IPS-18a (cell line): ENCODE measurements around the gene PTPRE.

Source experiments
- H3K27ac ChIP-seq: one replicate; pipeline ENCODE4 v1.5.1; 2013; ENCODE audit warnings: low read length
- H3K27me3 ChIP-seq: one replicate; pipeline ENCODE4 v1.6.1; 2013; ENCODE audit warnings: mild to moderate bottlenecking, low read length; ENCODE audit not compliant: control insufficient read depth, insufficient read depth
- H3K36me3 ChIP-seq: one replicate; pipeline ENCODE4 v1.6.1; 2013; ENCODE audit warnings: low read depth, low read length; ENCODE audit not compliant: control insufficient read depth
- H3K4me1 ChIP-seq: one replicate; pipeline ENCODE4 v1.6.1; 2013; ENCODE audit warnings: low read depth, low read length; ENCODE audit not compliant: control insufficient read depth
- H3K4me3 ChIP-seq: one replicate; pipeline ENCODE4 v1.5.1; 2013; ENCODE audit warnings: low read length
- H3K9ac ChIP-seq: one replicate; pipeline ENCODE4 v1.6.1; 2013; ENCODE audit warnings: mild to moderate bottlenecking, low read length, moderate library complexity
- H3K9me3 ChIP-seq: one replicate; pipeline ENCODE4 v1.6.1; 2013; ENCODE audit warnings: low read depth, low read length; ENCODE audit not compliant: control insufficient read depth

Gene PTPRE

DNA sequence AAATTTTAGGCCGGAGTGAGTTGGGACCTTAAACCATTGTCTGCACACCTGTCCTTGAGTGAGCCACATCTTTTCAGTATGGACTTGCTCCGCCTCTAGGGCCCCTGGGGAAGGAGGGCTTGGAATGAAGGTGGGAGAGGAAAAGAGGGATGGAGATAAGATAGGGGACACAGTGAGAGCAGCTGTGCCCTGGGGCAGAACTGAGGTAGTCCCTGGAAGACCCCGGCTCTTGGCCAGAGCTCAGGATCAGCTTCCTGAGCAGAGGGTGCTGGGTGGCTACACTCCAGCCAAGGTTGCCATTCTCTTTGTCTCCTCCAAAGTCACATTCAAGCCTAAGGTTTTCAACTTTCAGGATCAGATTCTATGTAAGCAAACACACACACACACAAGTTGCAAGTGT lies 137.3 kb downstream of the PTPRE start:
- Histone ChIP-seq H3K36me3 (no peaks in the 10 kb centered on the region), H3K27me3 (peaks cover 9% of the 10 kb centered on the region), H3K9me3 (no peaks in the 10 kb centered on the region), H3K27ac (no peak overlapping the region), H3K4me3 (no peak overlapping the region), H3K9ac (no peak overlapping the region), H3K4me1 (peaks cover 7% of the 10 kb centered on the region)

DNA sequence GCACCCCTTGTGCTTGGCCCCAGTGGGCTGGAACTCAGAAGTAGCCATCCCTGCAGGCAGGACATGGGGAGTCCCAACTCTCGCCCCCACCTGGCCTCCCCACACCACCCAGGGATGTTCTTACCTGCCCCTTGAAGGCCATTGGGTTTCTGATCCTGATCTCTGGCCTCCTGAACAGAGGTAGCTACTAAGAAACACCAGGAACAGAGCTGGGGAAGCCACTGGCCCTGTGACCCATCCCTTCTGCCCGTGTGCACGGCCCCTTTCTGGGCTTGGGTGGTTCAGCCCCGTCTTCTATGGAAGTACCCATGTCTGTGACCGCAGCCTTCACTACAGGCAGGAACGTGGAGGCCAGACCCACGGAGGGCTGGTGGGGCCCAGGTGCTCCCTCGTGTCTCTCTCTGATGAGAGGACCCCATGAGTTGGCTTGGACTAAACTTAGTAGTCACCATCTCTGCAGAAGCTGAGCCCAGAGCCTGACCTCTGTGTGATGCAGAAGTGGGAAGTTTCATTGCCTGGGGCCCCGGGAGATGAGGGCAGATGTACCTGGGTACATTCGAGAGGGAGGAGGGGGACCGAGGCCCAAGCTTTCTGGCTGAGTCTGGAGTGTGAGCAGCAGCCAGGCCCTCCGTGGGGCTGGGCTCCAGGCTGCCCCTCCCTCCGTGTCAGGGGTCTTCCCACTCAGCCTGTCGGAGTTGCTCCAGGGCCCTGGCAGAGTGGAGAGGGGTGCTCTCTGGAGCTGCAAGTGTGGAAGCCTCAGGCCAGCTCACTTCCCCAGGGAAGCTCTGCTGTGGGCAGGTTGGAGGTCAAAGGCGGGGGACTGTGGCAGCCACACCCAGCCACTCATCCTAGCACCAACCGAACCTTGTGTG lies 138.3 kb downstream of the PTPRE start:
- no peak overlapping the region for H3K9ac ChIP-seq
- peaks cover 9% of the 10 kb centered on the region for H3K27me3 ChIP-seq
- H3K4me1 ChIP-seq = peaks cover 7% of the 10 kb centered on the region
- no peaks in the 10 kb centered on the region for H3K36me3 ChIP-seq
- H3K4me3 ChIP-seq = no peak overlapping the region
- H3K9me3 ChIP-seq = no peaks in the 10 kb centered on the region
- no peak overlapping the region for H3K27ac ChIP-seq

DNA sequence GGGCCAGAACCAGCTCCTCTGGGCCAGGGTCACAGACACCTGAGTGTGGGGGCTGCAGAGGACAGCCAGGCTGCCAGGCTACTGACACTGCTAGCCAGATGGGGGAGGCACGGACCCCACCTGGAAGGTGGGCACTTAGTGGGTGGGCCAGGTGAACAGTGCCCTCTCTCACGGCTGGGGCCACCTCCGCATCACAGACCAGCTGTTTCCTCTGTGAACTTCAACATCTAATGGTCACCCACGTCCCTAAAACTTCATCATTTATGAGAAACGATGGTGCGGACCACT lies 138.9 kb downstream of the PTPRE start:
- no peak overlapping the region for H3K9ac ChIP-seq
- H3K4me1 ChIP-seq = peaks cover 7% of the 10 kb centered on the region
- no peak overlapping the region for H3K4me3 ChIP-seq
- no peak overlapping the region for H3K27ac ChIP-seq
- H3K9me3 ChIP-seq = no peaks in the 10 kb centered on the region
- peaks cover 9% of the 10 kb centered on the region for H3K27me3 ChIP-seq
- H3K36me3 ChIP-seq = no peaks in the 10 kb centered on the region

DNA sequence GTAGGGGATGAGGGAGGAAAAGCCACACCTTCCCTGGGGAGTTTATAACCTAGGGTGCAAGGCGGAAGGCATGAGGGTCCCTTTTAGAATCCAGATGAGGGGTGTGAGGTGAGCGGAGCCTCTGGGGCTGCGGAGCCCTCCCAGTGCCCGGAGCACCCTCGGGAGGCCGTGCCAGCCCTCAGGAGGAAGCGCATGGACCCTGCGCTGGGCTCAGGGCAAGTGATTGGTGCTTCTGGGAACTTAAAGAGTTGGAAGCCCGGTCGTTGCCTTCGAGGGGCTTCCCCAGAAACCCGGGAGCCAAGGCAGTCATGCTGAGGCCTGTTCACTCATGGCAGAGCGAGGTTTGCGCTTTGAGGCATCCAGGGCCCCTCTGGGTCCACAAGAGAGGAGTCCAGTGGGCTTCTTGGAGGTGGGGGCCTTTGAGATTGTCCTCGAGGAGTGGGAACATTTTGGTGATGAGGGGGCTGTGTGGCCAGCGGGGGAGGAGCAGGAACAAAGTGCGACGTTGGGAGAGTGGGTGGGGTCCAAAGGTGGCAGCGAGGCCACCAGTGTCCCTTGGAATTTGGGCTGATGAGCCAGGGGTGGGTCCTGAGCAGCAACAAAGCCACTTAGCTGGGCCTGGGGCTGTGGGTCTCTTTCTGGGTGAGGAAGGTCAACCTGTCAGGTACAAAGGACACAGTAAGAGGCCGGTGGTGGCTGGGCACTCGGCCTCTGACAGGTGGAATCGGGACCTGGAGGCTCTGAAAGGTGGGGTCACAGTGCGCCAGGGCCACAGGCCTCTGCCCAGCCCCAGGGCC lies 139.5 kb downstream of the PTPRE start:
- Histone ChIP-seq H3K27me3 (peaks cover 9% of the 10 kb centered on the region), H3K4me1 (peaks cover 7% of the 10 kb centered on the region), H3K4me3 (no peak overlapping the region), H3K9ac (no peak overlapping the region), H3K9me3 (no peaks in the 10 kb centered on the region), H3K36me3 (no peaks in the 10 kb centered on the region), H3K27ac (no peak overlapping the region)

DNA sequence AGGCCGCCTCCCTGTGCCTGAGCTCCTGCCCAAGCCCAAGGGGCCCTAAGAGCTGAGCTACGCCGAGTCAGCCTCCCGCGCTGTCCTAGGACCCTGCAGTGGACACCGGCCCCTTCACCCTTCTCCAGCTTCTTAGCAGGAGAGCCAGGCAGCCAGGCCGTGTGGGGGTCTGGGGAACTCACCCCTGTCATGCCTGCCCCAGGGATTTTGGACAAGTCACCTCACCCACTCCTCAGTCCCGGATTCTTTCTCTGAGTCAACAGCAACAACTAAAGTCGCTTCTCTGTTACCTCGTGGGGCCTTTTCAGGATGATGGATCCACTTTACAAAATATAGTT lies 140.0 kb downstream of the PTPRE start:
- no peak overlapping the region for H3K4me3 ChIP-seq
- no peaks in the 10 kb centered on the region for H3K36me3 ChIP-seq
- peaks cover 7% of the 10 kb centered on the region for H3K4me1 ChIP-seq
- H3K27me3 ChIP-seq = peaks cover 9% of the 10 kb centered on the region
- no peaks in the 10 kb centered on the region for H3K9me3 ChIP-seq
- H3K9ac ChIP-seq = no peak overlapping the region
- H3K27ac ChIP-seq = no peak overlapping the region

DNA sequence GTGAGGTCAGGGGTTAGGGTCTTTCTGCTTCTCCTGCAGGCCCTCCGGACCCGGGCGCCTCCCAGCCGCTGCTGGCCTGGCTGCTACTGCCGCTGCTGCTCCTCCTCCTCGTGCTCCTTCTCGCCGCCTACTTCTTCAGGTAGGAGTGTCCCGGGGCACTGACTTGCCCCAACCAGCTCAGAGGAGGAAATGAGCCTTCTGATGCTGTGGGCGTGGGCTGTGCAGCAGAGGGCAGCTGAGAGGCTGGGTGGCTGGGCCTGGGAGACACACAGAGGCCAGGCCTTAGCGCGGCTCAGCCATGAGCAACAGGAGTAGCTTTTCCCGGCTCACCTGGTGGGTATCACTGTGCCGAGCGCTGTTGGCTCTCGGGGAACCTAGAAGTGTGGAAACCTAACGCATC lies 140.4 kb downstream of the PTPRE start:
- no peaks in the 10 kb centered on the region for H3K9me3 ChIP-seq
- H3K27me3 ChIP-seq = peaks cover 9% of the 10 kb centered on the region
- no peak overlapping the region for H3K4me3 ChIP-seq
- no peaks in the 10 kb centered on the region for H3K36me3 ChIP-seq
- H3K9ac ChIP-seq = no peak overlapping the region
- H3K4me1 ChIP-seq = peaks cover 7% of the 10 kb centered on the region
- H3K27ac ChIP-seq = no peak overlapping the region

DNA sequence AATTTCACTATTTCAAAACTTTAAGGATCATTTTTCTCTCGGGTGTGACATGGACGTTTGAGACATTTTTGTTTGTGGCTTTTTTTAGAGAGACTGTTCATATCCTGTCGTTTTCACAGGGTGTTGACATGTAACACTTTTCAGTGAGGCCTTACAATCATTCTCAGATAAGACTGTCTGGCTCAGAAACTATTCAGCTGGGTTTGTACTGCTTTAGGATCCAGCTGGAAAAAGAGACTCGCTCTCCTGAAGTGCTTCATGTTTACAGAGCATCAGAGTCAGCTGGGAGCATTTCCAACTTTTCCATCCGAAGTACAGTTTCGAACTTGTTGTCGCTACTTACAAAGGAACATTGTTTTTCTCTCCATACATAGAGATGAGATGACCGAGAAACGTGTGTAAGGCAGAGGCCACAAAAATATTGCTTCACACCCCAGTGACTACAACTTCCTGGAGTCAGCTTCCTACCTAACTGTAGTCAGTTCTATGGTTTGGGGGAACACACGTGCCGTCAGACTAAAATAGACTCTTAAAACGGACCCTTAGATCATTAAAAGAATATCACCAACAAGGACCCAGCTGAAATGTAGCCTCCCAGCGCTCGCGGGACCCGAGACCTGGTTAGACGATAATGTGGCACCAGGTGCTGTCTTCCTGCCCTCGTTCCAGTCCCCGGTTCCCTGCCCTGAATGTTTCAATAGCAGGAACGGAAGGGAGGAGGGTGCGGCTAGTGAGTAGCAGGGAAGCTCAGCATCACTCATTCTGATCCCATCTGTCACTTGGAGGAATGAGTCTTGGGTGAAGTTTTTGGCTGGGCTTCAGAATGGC lies 141.3 kb downstream of the PTPRE start:
- H3K9ac ChIP-seq = no peak overlapping the region
- no peak overlapping the region for H3K4me3 ChIP-seq
- H3K4me1 ChIP-seq = peaks cover 7% of the 10 kb centered on the region
- no peak overlapping the region for H3K27ac ChIP-seq
- H3K27me3 ChIP-seq = peaks cover 9% of the 10 kb centered on the region
- H3K36me3 ChIP-seq = no peaks in the 10 kb centered on the region
- H3K9me3 ChIP-seq = no peaks in the 10 kb centered on the region

DNA sequence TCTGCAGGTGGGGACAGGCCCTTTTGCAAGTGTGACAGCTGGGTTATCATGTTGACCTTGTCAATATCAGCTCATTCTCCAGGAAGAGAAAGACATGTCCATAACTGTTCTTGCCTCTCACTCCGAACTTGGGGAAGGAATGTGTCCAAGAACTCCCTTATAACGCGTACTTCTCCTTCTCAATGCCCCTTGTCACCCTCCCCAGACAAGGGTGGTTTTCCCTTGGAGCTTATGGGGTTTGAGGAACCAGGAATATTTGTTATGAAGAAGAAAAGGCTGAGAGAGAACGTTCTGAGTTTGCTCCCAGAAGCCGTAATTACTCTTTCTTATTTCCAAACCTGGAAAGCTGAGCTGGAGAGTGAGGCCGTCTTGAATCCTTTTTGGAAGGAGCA lies 141.9 kb downstream of the PTPRE start:
- Histone ChIP-seq H3K9ac (no peak overlapping the region), H3K9me3 (no peaks in the 10 kb centered on the region), H3K36me3 (no peaks in the 10 kb centered on the region), H3K4me3 (no peak overlapping the region), H3K27me3 (peaks cover 8% of the 10 kb centered on the region), H3K27ac (no peak overlapping the region), H3K4me1 (peaks cover 7% of the 10 kb centered on the region)

DNA sequence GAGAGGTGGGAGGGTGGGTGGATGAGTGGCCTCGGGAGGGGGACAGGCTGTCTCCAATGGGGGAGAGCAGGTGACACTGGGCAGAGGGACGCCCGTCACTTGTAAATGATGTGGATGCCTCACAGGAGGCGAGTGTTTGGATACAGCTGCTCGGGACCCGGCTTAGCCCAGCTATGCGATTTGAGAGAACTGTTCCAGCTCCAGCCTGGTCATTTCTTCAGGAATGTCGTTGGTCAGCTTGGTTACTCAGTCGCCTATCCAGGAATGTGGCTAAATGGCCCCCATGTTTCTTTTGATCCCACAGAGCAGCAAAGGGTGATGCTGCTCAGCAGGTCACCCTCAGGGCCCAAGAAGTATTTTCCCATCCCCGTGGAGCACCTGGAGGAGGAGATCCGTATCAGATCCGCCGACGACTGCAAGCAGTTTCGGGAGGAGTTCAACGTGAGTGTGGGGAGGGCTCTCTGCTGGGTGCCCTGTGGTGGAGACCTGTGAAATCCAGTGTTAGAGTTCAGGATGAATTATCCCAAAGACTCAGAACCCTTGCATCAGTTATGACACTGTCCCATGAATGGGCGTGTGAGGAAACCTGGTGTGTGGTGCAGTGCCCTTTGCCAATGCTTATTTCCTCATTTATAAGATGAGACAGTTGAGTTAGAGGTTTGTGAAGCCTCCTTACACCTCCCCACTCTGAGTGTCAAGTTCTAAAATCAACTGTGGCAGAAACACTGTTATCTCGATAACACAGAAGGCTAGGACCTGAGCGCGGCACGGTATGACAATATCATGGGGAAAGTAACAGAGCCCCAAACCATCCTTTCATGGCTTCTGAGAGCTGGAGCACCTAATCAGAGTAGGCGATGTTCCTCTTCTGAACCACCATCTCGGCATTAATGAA lies 142.6 kb downstream of the PTPRE start:
- H3K27me3 ChIP-seq = peaks cover under 1% of the 10 kb centered on the region
- H3K27ac ChIP-seq = no peak overlapping the region
- no peak overlapping the region for H3K9ac ChIP-seq
- no peaks in the 10 kb centered on the region for H3K9me3 ChIP-seq
- H3K4me3 ChIP-seq = no peak overlapping the region
- no peaks in the 10 kb centered on the region for H3K36me3 ChIP-seq
- peaks cover 7% of the 10 kb centered on the region for H3K4me1 ChIP-seq

DNA sequence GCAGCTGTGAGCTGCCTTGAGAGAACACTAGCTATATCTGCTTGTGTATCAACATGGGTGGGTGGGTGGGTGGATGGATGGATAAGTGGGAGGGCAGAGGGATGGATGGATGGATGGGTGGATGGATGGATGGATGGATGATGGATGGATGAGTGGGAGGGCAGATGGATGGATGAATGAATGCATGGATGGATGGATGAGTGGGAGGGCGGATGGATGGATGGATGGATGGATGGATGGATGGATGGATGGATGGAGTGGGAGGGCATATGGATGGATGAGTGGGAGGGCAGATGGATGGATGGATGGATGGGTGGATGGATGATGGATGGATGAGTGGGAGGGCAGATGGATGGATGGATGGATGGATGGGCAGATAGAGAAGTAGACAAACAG lies 143.2 kb downstream of the PTPRE start:
- H3K9ac ChIP-seq = no peak overlapping the region
- no peaks in the 10 kb centered on the region for H3K27me3 ChIP-seq
- H3K4me3 ChIP-seq = no peak overlapping the region
- H3K36me3 ChIP-seq = no peaks in the 10 kb centered on the region
- no peaks in the 10 kb centered on the region for H3K9me3 ChIP-seq
- H3K4me1 ChIP-seq = peaks cover 7% of the 10 kb centered on the region
- no peak overlapping the region for H3K27ac ChIP-seq

DNA sequence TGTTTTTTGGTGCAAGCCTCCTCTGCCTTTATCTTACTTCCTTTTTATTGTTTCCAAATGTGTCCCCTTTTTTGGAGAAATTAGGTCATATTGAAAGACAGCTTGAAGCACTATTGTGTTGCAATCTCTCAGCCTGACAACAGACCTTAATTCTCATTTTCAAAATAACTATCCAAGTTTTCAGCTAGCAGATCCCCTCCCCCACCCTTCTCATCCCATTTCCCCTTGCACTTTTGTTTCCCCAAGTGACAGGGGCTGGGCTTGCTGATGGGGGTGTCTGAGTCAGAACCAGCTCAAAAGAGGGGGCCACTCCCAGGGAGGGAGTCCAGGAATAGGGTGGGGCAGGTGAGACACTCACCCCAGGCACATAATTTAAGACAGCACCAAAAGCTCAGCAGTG lies 144.0 kb downstream of the PTPRE start:
- H3K9me3 ChIP-seq = no peaks in the 10 kb centered on the region
- H3K9ac ChIP-seq = no peak overlapping the region
- H3K27ac ChIP-seq = no peak overlapping the region
- peaks cover 7% of the 10 kb centered on the region for H3K4me1 ChIP-seq
- H3K4me3 ChIP-seq = no peak overlapping the region
- no peaks in the 10 kb centered on the region for H3K36me3 ChIP-seq
- no peaks in the 10 kb centered on the region for H3K27me3 ChIP-seq
